GM12878 (cell line): Measurements from ENCODE around the gene INO80D.

ENCODE experiments used
- BACH1 ChIP-seq: fragments of 450-650 bp; IDR thresholded peaks from 2 replicates; pipeline ENCODE4 v1.6.1; 2017; ENCODE audit warnings: mild to moderate bottlenecking, borderline replicate concordance
- BCL11A ChIP-seq: IDR thresholded peaks from 2 replicates; pipeline ENCODE4 v1.6.1; 2011; ENCODE audit warnings: low read depth, low read length
- BMI1 ChIP-seq: fragments of 450-650 bp; IDR thresholded peaks from 2 replicates; pipeline ENCODE4 v1.6.1; 2016; ENCODE audit warnings: mild to moderate bottlenecking, moderate library complexity, borderline replicate concordance
- EP300 ChIP-seq, 2 experiments: fragments of 150-350 bp in 1 of 2; IDR thresholded peaks; 2 replicates each; pipeline ENCODE4 v1.6.1; 2011 to 2012; ENCODE audit warnings: low read depth in 2 of 2, low read length in 2 of 2, borderline replicate concordance in 1 of 2, improper control_type of control experiment in 1 of 2, inconsistent platforms in 1 of 2; ENCODE audit not compliant: control insufficient read depth in 1 of 2
- EZH2 ChIP-seq: IDR thresholded peaks from 2 replicates; pipeline ENCODE4 v1.6.1; 2012; ENCODE audit warnings: low read depth, mild to moderate bottlenecking, control low read depth, inconsistent platforms, low read length, borderline replicate concordance; ENCODE audit not compliant: control insufficient read depth
- SIN3A ChIP-seq: IDR thresholded peaks from 2 replicates; pipeline ENCODE4 v1.6.1; 2012; ENCODE audit warnings: low read depth, low read length, improper control_type of control experiment
- ZSCAN29 ChIP-seq: fragments of 450-650 bp; IDR thresholded peaks from 2 replicates; pipeline ENCODE4 v1.6.1; 2017; ENCODE audit warnings: mild to moderate bottlenecking, moderate library complexity
- TF ChIP-seq, protein P1 (sequence below), 3 experiments: IDR thresholded peaks in 2 of 3; conservative IDR thresholded peaks in 1 of 3; 2 replicates each; pipeline ENCODE4 v1.5.1; 2011; ENCODE audit warnings: low read depth in 3 of 3, low read length in 3 of 3, mild to moderate bottlenecking in 3 of 3, control low read depth in 2 of 3, moderate library complexity in 2 of 3, inconsistent platforms in 1 of 3, mixed read lengths in 1 of 3; ENCODE audit not compliant: control insufficient read depth in 2 of 3, insufficient read depth in 1 of 3; ENCODE audit errors: extremely low read depth in 1 of 3

DNA sequence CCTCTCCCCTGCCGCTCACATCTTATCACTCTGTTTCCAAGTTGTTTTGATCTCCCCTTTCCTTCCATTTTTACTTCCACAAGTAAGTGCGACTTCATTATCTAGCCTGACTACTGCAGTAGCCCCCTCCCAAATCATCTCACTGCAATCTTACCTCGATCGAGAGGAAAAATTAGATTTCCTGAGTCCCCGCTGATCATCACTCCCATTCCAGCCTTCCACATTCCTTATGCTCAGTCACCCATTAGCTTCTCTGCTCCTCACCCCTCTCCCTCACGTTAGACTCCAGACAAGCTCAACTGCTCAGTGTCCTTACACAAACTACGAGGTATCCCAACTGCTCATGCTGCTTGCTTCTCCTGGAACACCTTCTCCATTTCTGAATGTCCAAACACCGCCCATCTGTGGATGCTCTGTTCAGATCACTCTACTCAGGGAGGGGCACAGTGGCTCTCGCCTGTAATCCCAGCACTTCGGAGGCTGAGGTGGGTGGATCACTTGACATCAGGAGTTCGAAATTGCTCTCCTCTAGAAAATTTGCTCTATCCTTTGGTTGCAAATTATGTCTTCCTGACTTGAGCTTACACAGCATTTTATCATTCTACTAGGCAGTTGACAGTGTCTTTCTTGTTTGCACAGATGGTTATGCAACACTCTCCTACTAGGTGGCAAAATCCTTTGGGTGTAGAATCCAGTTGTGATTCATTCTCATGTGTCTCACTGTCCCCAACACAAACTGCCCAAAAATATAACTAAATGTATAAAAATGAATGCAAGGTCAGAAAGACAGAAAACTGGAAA, 96.5 kb downstream of the INO80D start:
- TF ChIP-seq SIN3A (no peak), BACH1 (no peak), BCL11A (no peak), ZSCAN29 (no peak), BMI1 (no peak), EZH2 (no peak), EP300 (IDR thresholded peaks at IDR 0.05; ENCODE audit: borderline replicate concordance in 1 of 2, control insufficient read depth in 1 of 2, low read depth in 2 of 2, low read length in 2 of 2) (no peak)
- TF ChIP-seq, protein P1, sequence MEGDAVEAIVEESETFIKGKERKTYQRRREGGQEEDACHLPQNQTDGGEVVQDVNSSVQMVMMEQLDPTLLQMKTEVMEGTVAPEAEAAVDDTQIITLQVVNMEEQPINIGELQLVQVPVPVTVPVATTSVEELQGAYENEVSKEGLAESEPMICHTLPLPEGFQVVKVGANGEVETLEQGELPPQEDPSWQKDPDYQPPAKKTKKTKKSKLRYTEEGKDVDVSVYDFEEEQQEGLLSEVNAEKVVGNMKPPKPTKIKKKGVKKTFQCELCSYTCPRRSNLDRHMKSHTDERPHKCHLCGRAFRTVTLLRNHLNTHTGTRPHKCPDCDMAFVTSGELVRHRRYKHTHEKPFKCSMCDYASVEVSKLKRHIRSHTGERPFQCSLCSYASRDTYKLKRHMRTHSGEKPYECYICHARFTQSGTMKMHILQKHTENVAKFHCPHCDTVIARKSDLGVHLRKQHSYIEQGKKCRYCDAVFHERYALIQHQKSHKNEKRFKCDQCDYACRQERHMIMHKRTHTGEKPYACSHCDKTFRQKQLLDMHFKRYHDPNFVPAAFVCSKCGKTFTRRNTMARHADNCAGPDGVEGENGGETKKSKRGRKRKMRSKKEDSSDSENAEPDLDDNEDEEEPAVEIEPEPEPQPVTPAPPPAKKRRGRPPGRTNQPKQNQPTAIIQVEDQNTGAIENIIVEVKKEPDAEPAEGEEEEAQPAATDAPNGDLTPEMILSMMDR (IDR thresholded peaks at IDR 0.05 in 2 of 3, conservative IDR thresholded peaks at IDR 0.05 in 1 of 3; ENCODE audit: control insufficient read depth in 2 of 3, extremely low read depth in 1 of 3, insufficient read depth in 1 of 3, low read depth in 3 of 3, low read length in 3 of 3) = no peak
